NCI-H1092 treated with DMSO at 0.1 percent for 48 hours (cell line): ENCODE data around the gene MLANA.

Experiments
- DNase-seq: peaks from one replicate; lab custom pipeline; 2025; lab: John Stamatoyannopoulos, UW

The MLANA gene

GRCh38 chr9:5902377-5902776 lies 11.7 kb downstream of the MLANA start:
- no peak for DNase-seq

GRCh38 chr9:5908918-5909317 lies 18.2 kb downstream of the MLANA start:
- DNase-seq = no peak

- DNase-seq = no peak
Measured at GRCh38 chr9:5909976-5910375, 19.3 kb downstream of the MLANA start.

- no peak for DNase-seq
Measured at GRCh38 chr9:5910413-5911057, 19.8 kb downstream of the MLANA start.

- no peak for DNase-seq
Measured at GRCh38 chr9:5915438-5915837, 24.7 kb downstream of the MLANA start.

- DNase-seq = no peak
Measured at GRCh38 chr9:5917273-5917672, 26.6 kb downstream of the MLANA start.

- DNase-seq = no peak
Measured at GRCh38 chr9:5917888-5918287, 27.2 kb downstream of the MLANA start.

GRCh38 chr9:5918460-5918859 lies 27.8 kb downstream of the MLANA start:
- DNase-seq = no peak

- no peak for DNase-seq
Measured at GRCh38 chr9:5920860-5921328, 30.2 kb downstream of the MLANA start.

- no peak for DNase-seq
Measured at GRCh38 chr9:5922192-5922591, 31.5 kb downstream of the MLANA start.

GRCh38 chr9:5931657-5932056 lies 41.0 kb downstream of the MLANA start:
- DNase-seq = no peak

GRCh38 chr9:5938449-5938848 lies 47.8 kb downstream of the MLANA start:
- DNase-seq = no peak

- DNase-seq = no peak
Measured at GRCh38 chr9:5939530-5939929, 48.8 kb downstream of the MLANA start.

GRCh38 chr9:5941214-5941613 lies 50.5 kb downstream of the MLANA start:
- DNase-seq = no peak

GRCh38 chr9:5945112-5945511 lies 54.4 kb downstream of the MLANA start:
- no peak for DNase-seq

- DNase-seq = peak; percentile 12
Measured at GRCh38 chr9:5947912-5948311, 57.2 kb downstream of the MLANA start.

GRCh38 chr9:5949103-5949699 lies 58.5 kb downstream of the MLANA start:
- no peak for DNase-seq

- DNase-seq = no peak
Measured at GRCh38 chr9:5950261-5950660, 59.6 kb downstream of the MLANA start.

- no peak for DNase-seq
Measured at GRCh38 chr9:5951686-5952211, 61.1 kb downstream of the MLANA start.

- DNase-seq = no peak
Measured at GRCh38 chr9:5953743-5954707, 63.3 kb downstream of the MLANA start.

- DNase-seq = no peak
Measured at GRCh38 chr9:5957166-5957565, 66.5 kb downstream of the MLANA start.

GRCh38 chr9:5958273-5958672 lies 67.6 kb downstream of the MLANA start:
- DNase-seq = no peak
